ENCODE data around the gene CCNL2.

DNA sequence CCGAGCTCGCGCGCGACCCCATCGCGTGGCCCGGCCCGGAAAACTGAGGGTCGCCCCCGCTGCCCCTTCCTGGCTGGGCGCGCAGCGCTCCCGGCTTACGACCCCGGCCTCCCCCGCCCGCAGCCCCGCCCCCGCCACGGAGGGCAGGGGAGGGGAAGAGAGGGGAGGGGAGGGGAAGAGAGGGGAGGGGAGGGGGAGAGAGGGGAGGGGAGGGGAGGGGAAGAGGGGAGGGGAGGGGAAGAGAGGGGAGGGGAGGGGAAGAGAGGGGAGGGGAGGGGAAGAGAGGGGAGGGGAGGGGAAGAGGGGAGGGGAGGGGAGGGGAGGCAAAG, 28.6 kb upstream of the CCNL2 start:
- no peak for TF ChIP-seq EP300 (IDR thresholded peaks at IDR 0.05)
- TF ChIP-seq, protein P1, sequence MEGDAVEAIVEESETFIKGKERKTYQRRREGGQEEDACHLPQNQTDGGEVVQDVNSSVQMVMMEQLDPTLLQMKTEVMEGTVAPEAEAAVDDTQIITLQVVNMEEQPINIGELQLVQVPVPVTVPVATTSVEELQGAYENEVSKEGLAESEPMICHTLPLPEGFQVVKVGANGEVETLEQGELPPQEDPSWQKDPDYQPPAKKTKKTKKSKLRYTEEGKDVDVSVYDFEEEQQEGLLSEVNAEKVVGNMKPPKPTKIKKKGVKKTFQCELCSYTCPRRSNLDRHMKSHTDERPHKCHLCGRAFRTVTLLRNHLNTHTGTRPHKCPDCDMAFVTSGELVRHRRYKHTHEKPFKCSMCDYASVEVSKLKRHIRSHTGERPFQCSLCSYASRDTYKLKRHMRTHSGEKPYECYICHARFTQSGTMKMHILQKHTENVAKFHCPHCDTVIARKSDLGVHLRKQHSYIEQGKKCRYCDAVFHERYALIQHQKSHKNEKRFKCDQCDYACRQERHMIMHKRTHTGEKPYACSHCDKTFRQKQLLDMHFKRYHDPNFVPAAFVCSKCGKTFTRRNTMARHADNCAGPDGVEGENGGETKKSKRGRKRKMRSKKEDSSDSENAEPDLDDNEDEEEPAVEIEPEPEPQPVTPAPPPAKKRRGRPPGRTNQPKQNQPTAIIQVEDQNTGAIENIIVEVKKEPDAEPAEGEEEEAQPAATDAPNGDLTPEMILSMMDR (IDR thresholded peaks at IDR 0.05) = no peak
- TF ChIP-seq POLR2A (IDR thresholded peaks at IDR 0.05) = no peak
